Measurements from ENCODE around the gene GRHL1.
"Not testable (repeated sequence)": the region's sequence is repeated elsewhere in the genome, so short reads cannot be mapped to it uniquely, and the experiment has no call there.

The GRHL1 gene

DNA sequence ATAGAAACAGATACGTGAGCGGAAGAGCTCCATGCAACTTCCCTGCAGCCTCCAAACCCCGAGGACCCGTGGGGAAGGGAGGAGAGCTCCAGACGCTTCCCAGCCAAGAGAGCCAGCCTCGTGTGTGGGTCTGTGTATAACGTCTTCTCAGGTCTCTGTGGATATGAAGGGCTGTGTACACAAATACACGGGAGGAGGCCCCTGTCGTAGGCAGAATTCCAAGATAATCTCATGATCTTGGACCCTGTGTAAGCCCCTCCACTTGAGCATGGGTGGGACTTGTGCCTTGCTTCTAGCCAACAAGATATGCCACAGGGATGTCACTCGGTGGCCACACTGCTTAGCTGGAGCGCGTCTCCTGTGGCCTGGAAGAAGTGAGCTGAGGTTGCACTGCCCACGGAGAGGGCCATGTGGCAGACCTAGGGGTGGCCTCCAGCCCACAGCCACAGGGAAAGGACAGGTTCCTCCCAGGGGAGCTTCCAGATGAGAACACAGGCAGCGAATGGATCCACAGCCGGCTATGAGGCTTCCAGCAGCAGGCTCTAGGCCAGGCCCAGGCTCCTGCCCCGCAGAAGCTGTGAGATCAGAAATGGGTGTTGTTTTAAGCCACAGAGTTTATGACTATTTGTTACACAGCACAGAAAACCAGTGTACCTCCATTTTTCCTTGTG lies 76.3 kb downstream of the GRHL1 start:
- Histone ChIP-seq H3K27me3 (ENCODE audit: insufficient read depth, insufficient read length) (no peaks in the 10 kb centered on the region), H3K4me3 (ENCODE audit: insufficient read length, low read depth) (no peak overlapping the region), H3K36me3 (ENCODE audit: insufficient read depth, insufficient read length, low read length) (no peaks in the 10 kb centered on the region), H3K9me3 (ENCODE audit: insufficient read depth, low read length) (no peaks in the 10 kb centered on the region), H3K4me1 (ENCODE audit: insufficient read depth, insufficient read length) (peaks cover 15% of the 10 kb centered on the region), H3K9ac (ENCODE audit: insufficient read length, low read depth) (no peak overlapping the region)
- TF ChIP-seq SUZ12 (IDR thresholded peaks at IDR 0.05; ENCODE audit: extremely low read depth, insufficient read depth, insufficient read length): no peak
- no peak for DNase-seq (ENCODE audit: low read depth, low spot score)

GRCh38 chr2:10028407-10028987 lies 77.0 kb downstream of the GRHL1 start:
- Histone ChIP-seq H3K9ac (ENCODE audit: insufficient read length, low read depth) (peak overlapping the region; percentile 70), H3K4me1 (ENCODE audit: insufficient read depth, insufficient read length) (peaks cover 15% of the 10 kb centered on the region), H3K9me3 (ENCODE audit: insufficient read depth, low read length) (no peaks in the 10 kb centered on the region), H3K36me3 (ENCODE audit: insufficient read depth, insufficient read length, low read length) (no peaks in the 10 kb centered on the region), H3K4me3 (ENCODE audit: insufficient read length, low read depth) (peak overlapping the region; percentile 25), H3K27me3 (ENCODE audit: insufficient read depth, insufficient read length) (no peaks in the 10 kb centered on the region)
- TF ChIP-seq SUZ12 (IDR thresholded peaks at IDR 0.05; ENCODE audit: extremely low read depth, insufficient read depth, insufficient read length) (no peak), ZNF274 (IDR thresholded peaks at IDR 0.05; ENCODE audit: low read depth, low read length) (no peak), YY1 (IDR thresholded peaks at IDR 0.05; ENCODE audit: insufficient read depth, insufficient read length) (no peak)
- no peak for DNase-seq (ENCODE audit: low read depth, low spot score)

GRCh38 chr2:10028988-10029874 lies 77.7 kb downstream of the GRHL1 start:
- TF ChIP-seq SUZ12 (IDR thresholded peaks at IDR 0.05; ENCODE audit: extremely low read depth, insufficient read depth, insufficient read length): no peak
- TF ChIP-seq ZNF274 (IDR thresholded peaks at IDR 0.05; ENCODE audit: low read depth, low read length): no peak
- TF ChIP-seq YY1 (IDR thresholded peaks at IDR 0.05; ENCODE audit: insufficient read depth, insufficient read length): no peak
- H3K9ac ChIP-seq (ENCODE audit: insufficient read length, low read depth): peak overlapping the region; percentile 70

GRCh38 chr2:10029875-10030223 lies 78.4 kb downstream of the GRHL1 start:
- Histone ChIP-seq H3K9ac (ENCODE audit: insufficient read length, low read depth) (peak overlapping the region; percentile 70), H3K4me1 (ENCODE audit: insufficient read depth, insufficient read length) (peaks cover 15% of the 10 kb centered on the region), H3K27me3 (ENCODE audit: insufficient read depth, insufficient read length) (no peaks in the 10 kb centered on the region), H3K36me3 (ENCODE audit: insufficient read depth, insufficient read length, low read length) (no peaks in the 10 kb centered on the region), H3K9me3 (ENCODE audit: insufficient read depth, low read length) (no peaks in the 10 kb centered on the region), H3K4me3 (ENCODE audit: insufficient read length, low read depth) (no peak overlapping the region)
- TF ChIP-seq YY1 (IDR thresholded peaks at IDR 0.05; ENCODE audit: insufficient read depth, insufficient read length) (no peak), ZNF274 (IDR thresholded peaks at IDR 0.05; ENCODE audit: low read depth, low read length) (no peak), SUZ12 (IDR thresholded peaks at IDR 0.05; ENCODE audit: extremely low read depth, insufficient read depth, insufficient read length) (no peak)
- no peak for DNase-seq (ENCODE audit: low read depth, low spot score)

More at GRCh38 chr2:10028988-10029874, 77.7 kb downstream of the GRHL1 start:
- Histone ChIP-seq H3K4me3 (ENCODE audit: insufficient read length, low read depth) (peak overlapping the region; percentile 25), H3K4me1 (ENCODE audit: insufficient read depth, insufficient read length) (peaks cover 15% of the 10 kb centered on the region), H3K9me3 (ENCODE audit: insufficient read depth, low read length) (no peaks in the 10 kb centered on the region), H3K27me3 (ENCODE audit: insufficient read depth, insufficient read length) (no peaks in the 10 kb centered on the region), H3K36me3 (ENCODE audit: insufficient read depth, insufficient read length, low read length) (no peaks in the 10 kb centered on the region)
- DNase-seq (ENCODE audit: low read depth, low spot score): no peak

DNA sequence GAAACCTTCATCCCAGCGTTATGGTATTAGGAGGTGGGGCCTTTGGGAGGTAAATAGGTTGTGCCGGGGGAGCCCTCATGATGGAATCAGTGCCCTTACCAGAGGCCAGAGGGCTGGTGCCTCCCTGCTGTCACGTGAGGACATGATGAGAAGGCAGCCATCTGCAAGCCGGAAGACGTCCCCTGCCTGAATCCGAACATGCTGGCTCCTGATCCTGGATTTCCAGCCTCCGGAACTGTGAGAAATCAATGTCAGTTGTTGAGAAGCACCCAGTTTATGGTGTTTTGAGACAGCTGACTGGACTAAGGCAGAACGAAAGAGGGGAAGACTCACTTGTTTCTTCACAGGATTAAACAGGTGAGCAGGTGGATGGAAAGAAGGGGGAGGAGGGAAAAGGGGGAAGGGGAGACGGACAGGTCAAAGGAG lies 78.8 kb downstream of the GRHL1 start:
- H3K4me3 ChIP-seq (ENCODE audit: insufficient read length, low read depth): no peak overlapping the region
- H3K27me3 ChIP-seq (ENCODE audit: insufficient read depth, insufficient read length): no peaks in the 10 kb centered on the region
- H3K9me3 ChIP-seq (ENCODE audit: insufficient read depth, low read length): no peaks in the 10 kb centered on the region
- no peak overlapping the region for H3K9ac ChIP-seq (ENCODE audit: insufficient read length, low read depth)
- H3K36me3 ChIP-seq (ENCODE audit: insufficient read depth, insufficient read length, low read length): no peaks in the 10 kb centered on the region
- peaks cover 15% of the 10 kb centered on the region for H3K4me1 ChIP-seq (ENCODE audit: insufficient read depth, insufficient read length)
- no peak for TF ChIP-seq YY1 (IDR thresholded peaks at IDR 0.05; ENCODE audit: insufficient read depth, insufficient read length)
- TF ChIP-seq SUZ12 (IDR thresholded peaks at IDR 0.05; ENCODE audit: extremely low read depth, insufficient read depth, insufficient read length): no peak
- TF ChIP-seq ZNF274 (IDR thresholded peaks at IDR 0.05; ENCODE audit: low read depth, low read length): no peak
- DNase-seq (ENCODE audit: low read depth, low spot score): no peak

- not testable (repeated sequence) for H3K27me3 ChIP-seq (ENCODE audit: insufficient read depth, insufficient read length); DNase-seq (ENCODE audit: low read depth, low spot score); H3K4me3 ChIP-seq (ENCODE audit: insufficient read length, low read depth); H3K36me3 ChIP-seq (ENCODE audit: insufficient read depth, insufficient read length, low read length); H3K9ac ChIP-seq (ENCODE audit: insufficient read length, low read depth); H3K9me3 ChIP-seq (ENCODE audit: insufficient read depth, low read length)
- H3K4me1 ChIP-seq (ENCODE audit: insufficient read depth, insufficient read length): peaks cover 15% of the 10 kb centered on the region
Observed at GRCh38 chr2:10030798-10031197, 79.3 kb downstream of the GRHL1 start.
